T-cell (primary cell): ENCODE data around the gene GRHL3. TPM values are rescaled to one million over a fixed set of nuclear protein-coding genes. Genes with fewer than 3 reads are reported as not detected.
"Not testable (repeated sequence)": the region's sequence is repeated elsewhere in the genome, so short reads cannot be mapped to it uniquely, and the experiment has no call there.

ENCODE experiments used
- ATAC-seq, 4 experiments: fragments of 200-7000 bp in 3 of 4; fragments of 150-1000 bp in 1 of 4; cut with Tn5 transposase; replicated peaks in 1 of 4; 1 replicate in 3 of 4; 2 replicates in 1 of 4; pipeline ENCODE4 v1.10.0; 2021; ENCODE audit warnings: moderate library complexity in 3 of 4, mild to moderate bottlenecking in 2 of 4, moderate number of reproducible peaks in 1 of 4
- CTCF ChIA-PET, 2 donors: fragments of 300-600 bp; sonication (Branson Sonifier 250); formaldehyde crosslinking; loops; one replicate each; lab custom pipeline; 2022; ENCODE audit warnings: antibody characterized with exemption in 2 of 2; lab: Charles Lee
- POLR2A ChIA-PET, 2 donors: fragments of 300-600 bp; sonication (Branson Sonifier 250); formaldehyde crosslinking; loops; one replicate each; lab custom pipeline; 2022; ENCODE audit warnings: antibody characterized with exemption in 2 of 2; lab: Charles Lee
- DNase-seq, 35 experiments: peaks; one replicate each; pipeline versions ENCODE4 v3.0.0 to v3.0.0-alpha.2; 2013 to 2023
- H3K27ac ChIP-seq: one replicate; pipeline ENCODE4 v1.5.1; 2013; ENCODE audit warnings: low read length
- H3K27me3 ChIP-seq, 2 experiments: replicated peaks in 1 of 2; 1 replicate in 1 of 2; 2 replicates in 1 of 2; pipeline versions ENCODE4 v1.6.1 to v1.7.0; 2013; ENCODE audit warnings: low read length in 1 of 2, mixed read lengths in 1 of 2; ENCODE audit not compliant: control insufficient read depth in 2 of 2, insufficient read depth in 2 of 2; ENCODE audit errors: extremely low read depth in 1 of 2
- H3K36me3 ChIP-seq, 2 donors: 1 replicate in 1 of 2; 2 replicates in 1 of 2; pipeline versions ENCODE4 v1.6.1 to v1.7.0; 2013; ENCODE audit warnings: low read length in 1 of 2; ENCODE audit not compliant: control insufficient read depth in 2 of 2, insufficient read depth in 1 of 2; ENCODE audit errors: extremely low read depth in 1 of 2
- H3K4me1 ChIP-seq, 2 experiments: 1 replicate in 1 of 2; 2 replicates in 1 of 2; pipeline versions ENCODE4 v1.6.1 to v1.7.0; 2013; ENCODE audit warnings: low read length in 2 of 2, mixed read lengths in 1 of 2; ENCODE audit not compliant: insufficient read depth in 2 of 2, control insufficient read depth in 1 of 2; ENCODE audit errors: extremely low read depth in 1 of 2
- H3K4me3 ChIP-seq, 2 donors: 1 replicate in 1 of 2; 2 replicates in 1 of 2; pipeline versions ENCODE4 v1.5.1 to v1.7.0; 2013; ENCODE audit warnings: mild to moderate bottlenecking in 2 of 2, low read length in 1 of 2, moderate library complexity in 1 of 2; ENCODE audit not compliant: control insufficient read depth in 1 of 2; ENCODE audit errors: extremely low read depth in 1 of 2
- H3K9me3 ChIP-seq: 2 replicates; pipeline ENCODE4 v1.7.0; 2013
- H3K27ac Mint-ChIP-seq, 2 donors: one replicate each; pipeline ENCODE4 v1.8.0; 2020 to 2021; ENCODE audit warnings: mild to moderate bottlenecking in 2 of 2, mixed read lengths in 2 of 2
- H3K27me3 Mint-ChIP-seq, 2 donors: one replicate each; pipeline ENCODE4 v1.8.0; 2021 to 2022; ENCODE audit warnings: mixed read lengths in 2 of 2
- H3K36me3 Mint-ChIP-seq: one replicate; pipeline ENCODE4 v1.8.0; 2021; ENCODE audit warnings: mixed read lengths
- H3K4me1 Mint-ChIP-seq, 3 donors: one replicate each; pipeline ENCODE4 v1.8.0; 2020 to 2022; ENCODE audit warnings: mixed read lengths in 3 of 3, mild to moderate bottlenecking in 1 of 3
- H3K4me3 Mint-ChIP-seq, 3 donors: one replicate each; pipeline ENCODE4 v1.8.0; 2020 to 2022; ENCODE audit warnings: mild to moderate bottlenecking in 3 of 3, mixed read lengths in 3 of 3, moderate library complexity in 3 of 3
- H3K9me3 Mint-ChIP-seq, 3 donors: one replicate each; pipeline ENCODE4 v1.8.0; 2020 to 2022; ENCODE audit warnings: mixed read lengths in 3 of 3
- whole genome bisulfite sequencing: methylation state at CpG from one replicate; pipeline ENCODE4 v1.1.5; 2013; ENCODE audit warnings: missing lambda C conversion rate; ENCODE audit not compliant: insufficient coverage; 5-methylcytosine and 5-hydroxymethylcytosine counted together
- total RNA-seq, 35 experiments: library from RNA in 6 of 35; stranded (reverse) in 6 of 35; fragments of 120-200 nt in 1 of 35; gene quantifications; one replicate each; pipeline versions ENCODE4 v1.2.1 to v1.2.4 and lab custom pipeline; 2013 to 2026

GRHL3 gene
- total RNA-seq, 5 donors from 2014 or later (not counting 1 experiment from before 2014, with no cell fraction given) = not detected

DNA sequence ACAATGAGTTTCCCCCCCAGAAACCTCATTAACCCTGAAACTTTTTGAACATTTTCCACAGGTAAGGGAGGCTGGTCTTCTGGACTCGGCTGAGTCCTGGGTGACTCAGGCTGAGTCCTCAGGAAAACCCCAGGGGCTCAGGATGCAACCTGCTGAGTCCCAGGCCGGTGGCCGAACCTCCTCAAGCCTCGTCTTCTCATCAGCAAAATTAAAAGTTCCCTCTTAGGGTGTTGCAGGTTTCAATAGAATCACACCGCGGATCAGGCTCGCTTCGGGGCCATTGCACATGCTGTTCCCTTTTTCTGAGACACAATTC, 35.0 kb upstream of the GRHL3 start:
- no peak for ATAC-seq
- no peaks in the 10 kb centered on the region for H3K4me1 Mint-ChIP-seq
- H3K4me3 Mint-ChIP-seq = no peak overlapping the region
- ChIA-PET POLR2A (no interaction called here), CTCF (no interaction called here)
- H3K27ac ChIP-seq = no peak overlapping the region
- no peaks in the 10 kb centered on the region for H3K36me3 ChIP-seq
- no peaks in the 10 kb centered on the region for H3K9me3 ChIP-seq
- no peak for DNase-seq
- no peaks in the 10 kb centered on the region for H3K36me3 Mint-ChIP-seq
- WGBS = 99% methylated on average over 8 of the region's 8 CpGs
- no peaks in the 10 kb centered on the region for H3K4me1 ChIP-seq
- peaks cover 0 to 10% of the 10 kb centered on the region in 2 experiments for H3K27me3 ChIP-seq
- H3K9me3 Mint-ChIP-seq = no peaks in the 10 kb centered on the region
- no peak overlapping the region for H3K4me3 ChIP-seq
- no peak overlapping the region for H3K27ac Mint-ChIP-seq
- peaks cover 0 to 1% of the 10 kb centered on the region in 2 donors for H3K27me3 Mint-ChIP-seq

DNA sequence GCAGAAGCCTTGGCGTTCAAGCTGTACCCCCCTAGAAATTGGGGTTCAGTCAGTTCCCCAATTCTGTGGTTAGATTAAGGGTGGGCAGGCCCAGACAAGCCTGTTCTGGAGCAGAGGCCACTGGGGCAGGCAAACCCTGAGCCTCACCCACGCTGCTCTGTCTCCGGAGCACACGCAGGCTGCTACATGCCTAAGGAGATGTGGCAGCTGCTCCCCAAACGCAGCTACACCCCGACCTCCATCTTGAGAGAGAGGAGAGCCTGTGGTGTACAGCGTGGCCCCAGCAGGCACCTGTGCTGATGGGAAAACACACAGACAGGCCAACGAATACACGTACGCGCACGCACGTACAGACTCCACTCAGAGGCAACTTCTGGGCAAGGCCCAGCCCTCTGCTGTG, 33.9 kb upstream of the GRHL3 start:
- ChIA-PET CTCF (no interaction called here), POLR2A (no interaction called here)
- no peak for ATAC-seq
- Histone ChIP-seq H3K36me3 (no peaks in the 10 kb centered on the region), H3K4me1 (no peaks in the 10 kb centered on the region), H3K27ac (no peak overlapping the region), H3K27me3 (peaks cover 0 to 10% of the 10 kb centered on the region in 2 experiments), H3K4me3 (no peak overlapping the region), H3K9me3 (no peaks in the 10 kb centered on the region)
- peaks cover 0 to 1% of the 10 kb centered on the region in 2 donors for H3K27me3 Mint-ChIP-seq
- no peaks in the 10 kb centered on the region for H3K9me3 Mint-ChIP-seq
- no peaks in the 10 kb centered on the region for H3K36me3 Mint-ChIP-seq
- no peak for DNase-seq
- H3K4me1 Mint-ChIP-seq = no peaks in the 10 kb centered on the region
- H3K4me3 Mint-ChIP-seq = no peak overlapping the region
- WGBS = 93% methylated on average over 8 of the region's 13 CpGs
- H3K27ac Mint-ChIP-seq = no peak overlapping the region

DNA sequence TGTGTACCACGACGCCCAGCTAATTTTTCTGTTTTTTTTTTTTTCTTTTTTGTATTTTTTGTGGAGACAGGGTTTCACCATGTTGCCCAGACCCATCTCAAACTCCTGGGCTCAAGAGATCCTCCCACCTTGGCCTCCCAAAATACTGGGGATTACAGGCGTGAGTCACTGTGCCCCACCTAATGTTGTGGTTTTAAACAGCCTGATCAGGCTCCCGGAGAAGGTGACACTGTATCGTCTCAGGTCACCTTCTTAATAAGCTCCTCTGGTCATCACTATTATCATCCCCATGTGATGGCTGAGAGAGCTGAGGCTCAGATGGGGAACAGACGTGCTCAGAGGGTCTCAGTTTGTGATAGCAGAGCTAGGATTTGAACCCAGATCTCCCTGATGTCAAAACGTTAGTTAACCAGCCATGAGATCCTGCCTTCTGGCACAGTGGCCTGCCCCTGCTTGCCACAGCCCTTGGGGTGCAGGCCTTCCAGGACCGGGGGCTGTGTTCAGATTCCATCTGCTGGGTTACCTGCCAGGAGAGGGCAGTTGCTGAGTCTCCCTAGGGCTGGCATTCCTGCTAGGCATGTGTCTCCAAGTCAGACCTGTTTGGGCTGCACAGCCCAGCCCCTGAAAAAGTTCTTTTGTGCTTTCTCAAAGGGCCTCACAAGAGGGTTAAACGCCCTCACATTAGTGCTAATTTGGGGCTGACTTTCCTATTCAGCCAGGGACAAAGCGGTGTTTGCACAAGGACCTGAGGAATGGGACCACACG, 32.7 kb upstream of the GRHL3 start:
- no peaks in the 10 kb centered on the region for H3K9me3 Mint-ChIP-seq
- H3K27me3 Mint-ChIP-seq = peaks cover 4 to 5% of the 10 kb centered on the region in 2 donors
- Histone ChIP-seq H3K27ac (no peak overlapping the region), H3K4me1 (no peaks in the 10 kb centered on the region), H3K9me3 (no peaks in the 10 kb centered on the region), H3K4me3 (no peak overlapping the region), H3K27me3 (peaks cover 0 to 11% of the 10 kb centered on the region in 2 experiments), H3K36me3 (no peaks in the 10 kb centered on the region)
- ATAC-seq (no peak), DNase-seq (no peak)
- ChIA-PET CTCF (no interaction called here), POLR2A (no interaction called here)
- no peak overlapping the region for H3K4me3 Mint-ChIP-seq
- H3K4me1 Mint-ChIP-seq = no peaks in the 10 kb centered on the region
- no peaks in the 10 kb centered on the region for H3K36me3 Mint-ChIP-seq
- WGBS = 79% methylated on average over 7 of the region's 11 CpGs
- H3K27ac Mint-ChIP-seq = no peak overlapping the region

DNA sequence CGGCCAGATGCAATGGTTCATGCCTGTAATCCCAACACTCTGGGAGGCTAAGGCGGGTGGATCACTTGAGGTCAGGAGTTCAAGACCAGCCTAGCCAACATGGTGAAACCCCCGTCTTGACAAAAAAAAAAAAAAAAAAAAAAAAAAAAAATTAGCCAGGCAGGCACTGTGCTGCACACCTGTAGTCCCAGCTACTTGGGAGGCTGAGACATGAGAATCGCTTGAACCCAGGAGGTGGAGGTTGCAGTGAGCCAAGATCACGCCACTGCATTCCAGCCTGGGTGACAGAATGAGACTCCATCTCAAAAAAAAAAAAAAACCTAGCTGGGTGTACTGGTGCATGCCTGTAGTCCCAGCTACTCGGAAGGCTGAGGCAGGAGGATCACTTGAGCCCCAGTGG, 31.4 kb upstream of the GRHL3 start:
- H3K36me3 ChIP-seq, CTCF ChIA-PET, H3K9me3 ChIP-seq, ATAC-seq, H3K27ac ChIP-seq, H3K27ac Mint-ChIP-seq, POLR2A ChIA-PET, DNase-seq, H3K9me3 Mint-ChIP-seq, H3K4me3 ChIP-seq, H3K36me3 Mint-ChIP-seq, H3K4me1 ChIP-seq, H3K4me1 Mint-ChIP-seq, H3K4me3 Mint-ChIP-seq: not testable (repeated sequence)
- peaks cover 4 to 10% of the 10 kb centered on the region in 2 donors for H3K27me3 Mint-ChIP-seq
- 86% methylated on average over 2 of the region's 6 CpGs for WGBS
- peaks cover 0 to 19% of the 10 kb centered on the region in 2 experiments for H3K27me3 ChIP-seq

DNA sequence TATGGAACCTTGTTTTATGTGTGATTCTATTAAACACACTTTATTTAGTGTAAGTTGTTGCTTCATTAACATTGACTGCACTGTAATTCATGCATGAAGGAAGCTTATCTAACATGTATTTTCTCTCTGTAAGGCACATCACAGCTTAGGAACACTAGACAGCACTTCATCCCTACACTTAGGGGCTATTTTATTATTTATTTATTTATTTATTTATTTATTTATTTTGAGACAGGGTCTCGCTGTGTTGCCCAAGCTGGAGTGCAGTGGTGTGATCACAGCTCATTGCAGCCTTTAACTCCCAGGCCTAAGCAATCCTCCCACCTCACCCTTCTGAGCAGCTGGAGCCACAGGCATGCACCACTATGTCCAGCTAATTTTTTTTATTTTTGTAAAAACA, 30.7 kb upstream of the GRHL3 start:
- Histone ChIP-seq H3K27me3 (peaks cover 0 to 19% of the 10 kb centered on the region in 2 experiments), H3K27ac (no peak overlapping the region), H3K4me3 (no peak overlapping the region), H3K9me3 (no peaks in the 10 kb centered on the region), H3K4me1 (no peaks in the 10 kb centered on the region), H3K36me3 (no peaks in the 10 kb centered on the region)
- Mint-ChIP-seq H3K4me3 (no peak overlapping the region), H3K9me3 (no peaks in the 10 kb centered on the region), H3K4me1 (no peaks in the 10 kb centered on the region), H3K36me3 (no peaks in the 10 kb centered on the region), H3K27ac (no peak overlapping the region), H3K27me3 (peaks cover 6 to 10% of the 10 kb centered on the region in 2 donors)
- ATAC-seq (no peak), DNase-seq (no peak)
- WGBS = no CpG with 5 or more reads among the region's 1 CpG
- POLR2A ChIA-PET = no interaction called here
- CTCF ChIA-PET = no interaction called here

DNA sequence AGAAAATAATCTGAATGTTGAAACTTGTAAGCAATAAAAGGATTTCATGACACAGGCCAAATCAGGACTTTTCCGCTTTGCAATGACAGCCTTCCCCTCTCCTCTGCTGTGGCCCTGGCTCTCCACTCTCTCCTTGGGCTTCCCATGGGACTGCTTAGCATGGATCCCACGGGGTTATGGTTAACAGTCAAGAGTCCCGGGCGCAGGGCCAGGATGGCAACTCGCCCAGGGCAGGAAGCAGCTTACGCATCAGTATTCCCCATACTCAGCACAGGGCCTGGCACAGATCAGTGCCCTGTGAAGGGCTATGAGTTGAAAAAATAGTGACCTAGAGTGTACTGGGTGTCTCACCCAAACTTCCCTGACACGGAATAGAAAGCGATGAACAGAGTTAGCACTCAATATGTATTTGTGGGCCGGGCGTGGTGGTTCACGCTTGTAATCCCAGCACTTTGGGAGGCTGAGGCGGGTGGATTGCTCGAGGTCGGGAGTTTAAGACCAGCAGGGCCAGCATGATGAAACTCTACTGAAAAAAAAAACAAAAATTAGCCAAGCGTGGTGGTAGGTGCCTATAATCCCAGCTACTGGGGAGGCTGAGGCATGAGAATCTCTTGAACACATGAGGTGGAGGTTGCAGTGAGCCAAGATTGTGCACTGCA, 29.1 kb upstream of the GRHL3 start:
- Mint-ChIP-seq H3K4me3 (no peak overlapping the region), H3K27ac (no peak overlapping the region), H3K27me3 (peaks cover 10 to 11% of the 10 kb centered on the region in 2 donors), H3K9me3 (no peaks in the 10 kb centered on the region), H3K36me3 (no peaks in the 10 kb centered on the region), H3K4me1 (no peaks in the 10 kb centered on the region)
- Histone ChIP-seq H3K4me1 (no peaks in the 10 kb centered on the region), H3K27me3 (peaks cover 0 to 18% of the 10 kb centered on the region in 2 experiments), H3K9me3 (no peaks in the 10 kb centered on the region), H3K36me3 (no peaks in the 10 kb centered on the region), H3K4me3 (no peak overlapping the region), H3K27ac (no peak overlapping the region)
- no peak for ATAC-seq
- WGBS = 88% methylated on average over 10 of the region's 15 CpGs
- ChIA-PET POLR2A (no interaction called here), CTCF (no interaction called here)
- no peak for DNase-seq
